Gastroesophageal sphincter (tissue), 3 donors: ENCODE measurements around the gene CACNA2D3.

ENCODE experiments used
- POLR2A ChIP-seq, 2 donors: fragments of 450-650 bp; IDR thresholded peaks; one replicate each; pipeline ENCODE4 v1.6.1; 2017; ENCODE audit warnings: antibody characterized with exemption in 2 of 2, mild to moderate bottlenecking in 2 of 2, moderate library complexity in 1 of 2
- TF ChIP-seq, protein P1 (sequence below), 4 experiments: fragments of 200-600 bp in 2 of 4; fragments of 450-650 bp in 2 of 4; sonication (generic) in 1 of 4; IDR thresholded peaks; one replicate each; pipeline ENCODE4 v1.5.1; 2017 to 2019; ENCODE audit warnings: antibody characterized with exemption in 4 of 4, mild to moderate bottlenecking in 2 of 4, moderate library complexity in 2 of 4

- no peak for TF ChIP-seq POLR2A (IDR thresholded peaks at IDR 0.05)
- TF ChIP-seq, protein P1, sequence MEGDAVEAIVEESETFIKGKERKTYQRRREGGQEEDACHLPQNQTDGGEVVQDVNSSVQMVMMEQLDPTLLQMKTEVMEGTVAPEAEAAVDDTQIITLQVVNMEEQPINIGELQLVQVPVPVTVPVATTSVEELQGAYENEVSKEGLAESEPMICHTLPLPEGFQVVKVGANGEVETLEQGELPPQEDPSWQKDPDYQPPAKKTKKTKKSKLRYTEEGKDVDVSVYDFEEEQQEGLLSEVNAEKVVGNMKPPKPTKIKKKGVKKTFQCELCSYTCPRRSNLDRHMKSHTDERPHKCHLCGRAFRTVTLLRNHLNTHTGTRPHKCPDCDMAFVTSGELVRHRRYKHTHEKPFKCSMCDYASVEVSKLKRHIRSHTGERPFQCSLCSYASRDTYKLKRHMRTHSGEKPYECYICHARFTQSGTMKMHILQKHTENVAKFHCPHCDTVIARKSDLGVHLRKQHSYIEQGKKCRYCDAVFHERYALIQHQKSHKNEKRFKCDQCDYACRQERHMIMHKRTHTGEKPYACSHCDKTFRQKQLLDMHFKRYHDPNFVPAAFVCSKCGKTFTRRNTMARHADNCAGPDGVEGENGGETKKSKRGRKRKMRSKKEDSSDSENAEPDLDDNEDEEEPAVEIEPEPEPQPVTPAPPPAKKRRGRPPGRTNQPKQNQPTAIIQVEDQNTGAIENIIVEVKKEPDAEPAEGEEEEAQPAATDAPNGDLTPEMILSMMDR (IDR thresholded peaks at IDR 0.05): no peak
Measured at GRCh38 chr3:54337846-54338245, 215.5 kb downstream of the CACNA2D3 start.
